HG02588 (cell line): Measurements from ENCODE around the gene PSAPL1.

Source experiments
- ATAC-seq: cut with Tn5 transposase; IDR thresholded peaks from one replicate; pipeline ENCODE4 v1.9.1; 2021; ENCODE audit warnings: mild to moderate bottlenecking, moderate library complexity; ENCODE audit not compliant: unreplicated experiment

PSAPL1 gene

DNA sequence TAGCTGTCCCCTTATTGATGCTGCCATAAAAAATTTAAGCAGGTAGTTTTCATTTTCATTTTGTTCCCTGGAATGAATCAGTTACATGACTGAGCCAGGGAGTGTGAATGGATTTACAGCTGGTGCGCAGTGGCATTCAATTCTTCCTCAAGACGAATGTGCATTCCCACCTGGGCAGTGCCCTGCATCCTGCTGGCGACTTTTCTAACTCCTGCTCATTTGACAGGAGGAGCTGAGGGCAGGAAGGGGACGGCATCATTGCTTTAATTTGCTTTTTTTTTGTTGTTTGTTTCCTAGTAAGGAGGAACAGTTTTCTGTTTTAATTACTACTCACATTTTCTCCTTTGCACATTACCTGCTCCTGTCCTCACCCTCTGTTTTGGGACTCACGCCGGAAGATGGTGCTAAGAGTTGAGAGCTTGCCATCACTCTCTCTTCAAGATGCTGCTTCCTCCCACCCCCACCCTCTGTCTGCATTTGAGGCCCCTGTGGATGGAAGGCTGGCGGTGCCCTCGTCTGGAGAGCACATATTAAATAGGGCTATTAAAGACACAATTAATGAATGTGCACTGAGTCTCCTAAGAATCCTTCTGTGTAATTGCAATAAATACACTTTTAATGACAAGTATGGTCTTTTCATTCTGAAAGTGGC lies 35.8 kb downstream of the PSAPL1 start:
- ATAC-seq, result no peak

DNA sequence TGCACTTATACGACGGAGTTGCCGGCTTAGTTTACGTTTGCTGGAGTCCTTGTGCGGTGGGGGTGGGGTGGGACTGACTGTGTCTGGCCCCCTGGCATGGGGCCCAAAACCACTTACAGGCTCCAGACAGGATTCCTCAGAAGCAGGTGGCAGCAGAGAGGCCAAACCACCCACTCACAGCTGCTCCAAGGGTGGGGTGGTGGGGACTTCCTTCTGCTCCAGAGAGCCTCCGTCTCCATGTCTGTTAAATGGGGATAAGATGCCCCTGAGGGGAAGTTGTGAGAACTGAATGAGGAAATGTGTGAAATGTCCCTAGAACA lies 36.7 kb downstream of the PSAPL1 start:
- no peak for ATAC-seq

DNA sequence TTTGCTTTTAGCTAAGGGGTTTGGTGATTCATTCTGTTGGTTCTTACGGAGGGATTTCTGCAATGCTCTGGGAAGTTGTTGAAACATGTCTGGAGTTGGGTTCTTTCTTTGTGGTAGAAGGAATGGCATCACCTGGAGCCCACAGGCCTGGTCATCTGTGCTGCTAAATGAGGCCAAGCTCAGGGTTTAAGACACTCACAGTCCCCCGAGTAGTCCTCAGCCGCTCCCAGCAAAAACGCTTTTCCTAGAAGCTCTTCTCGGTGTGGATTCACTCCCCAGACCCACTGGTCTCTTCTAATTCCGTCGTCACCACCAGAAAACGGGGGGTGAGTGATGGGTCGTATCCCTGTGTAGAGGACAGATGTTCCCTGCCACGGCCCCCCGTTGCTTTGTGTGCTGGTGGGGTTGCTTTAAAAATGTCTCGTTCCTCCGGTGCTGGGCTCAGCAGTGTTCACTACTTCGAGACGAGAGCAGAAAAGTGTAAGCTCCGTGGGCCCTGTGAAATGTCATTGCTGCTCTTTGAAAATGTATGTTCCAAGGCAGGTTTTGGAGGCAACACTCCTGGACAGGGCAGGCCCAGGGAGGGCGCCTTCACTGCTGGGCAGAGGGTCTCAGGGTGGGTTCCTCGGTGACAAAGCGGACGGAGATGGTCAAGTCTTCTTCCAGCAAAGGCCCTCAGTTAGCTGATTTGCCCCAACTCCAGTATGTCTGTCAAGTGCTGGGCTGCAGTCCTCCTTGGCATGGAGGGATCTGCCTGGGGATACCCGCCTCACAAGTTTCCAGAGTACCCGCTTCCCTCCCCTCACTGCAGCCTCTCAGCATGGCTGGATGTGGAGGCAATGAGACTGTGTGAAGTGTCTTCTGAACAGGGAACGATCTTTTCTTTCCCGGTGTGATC lies 37.3 kb downstream of the PSAPL1 start:
- no peak for ATAC-seq

GRCh38 chr4:7396186-7396910 lies 38.4 kb downstream of the PSAPL1 start:
- ATAC-seq, result no peak

GRCh38 chr4:7395645-7396044 lies 39.1 kb downstream of the PSAPL1 start:
- no peak for ATAC-seq

DNA sequence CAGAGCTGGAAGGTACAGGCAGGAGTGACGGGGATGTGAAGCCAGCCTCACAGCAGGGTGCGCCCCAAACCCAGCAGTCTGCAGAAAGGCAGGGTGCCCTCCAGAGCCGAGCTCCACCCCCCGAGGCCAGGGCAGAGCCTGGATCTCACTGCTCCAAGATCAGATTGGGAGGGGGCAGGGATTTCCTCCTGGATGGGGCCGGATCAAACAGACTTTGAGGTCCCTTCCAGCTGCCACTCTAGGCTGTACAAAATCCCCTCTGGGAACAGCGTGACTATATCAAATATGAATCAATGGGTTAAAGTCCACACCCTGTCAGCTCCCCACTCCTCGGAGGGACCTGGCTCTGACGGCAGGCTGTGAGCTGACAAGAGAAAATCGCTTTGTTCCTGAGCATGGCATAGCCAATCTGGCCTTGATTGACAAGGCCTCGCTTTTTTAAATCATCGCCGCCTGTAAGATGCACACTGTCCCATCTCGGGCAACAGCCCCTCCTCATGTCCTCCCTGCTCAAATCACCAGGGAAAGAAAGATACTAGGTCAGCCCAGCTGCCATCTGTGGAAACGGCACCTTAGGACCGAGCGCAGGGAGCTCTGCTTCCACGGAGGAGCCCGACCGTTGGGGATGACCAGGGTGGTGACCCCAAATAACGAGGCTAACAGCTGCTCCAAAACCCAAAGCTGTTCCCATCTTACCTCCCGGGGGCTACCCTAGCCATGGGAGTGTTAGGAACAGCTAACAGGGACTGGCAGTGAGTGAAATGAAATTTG lies 39.9 kb downstream of the PSAPL1 start:
- no peak for ATAC-seq

GRCh38 chr4:7393601-7394575 lies 40.8 kb downstream of the PSAPL1 start:
- no peak for ATAC-seq

- no peak for ATAC-seq
Measured at GRCh38 chr4:7392438-7393421, 42.0 kb downstream of the PSAPL1 start.

DNA sequence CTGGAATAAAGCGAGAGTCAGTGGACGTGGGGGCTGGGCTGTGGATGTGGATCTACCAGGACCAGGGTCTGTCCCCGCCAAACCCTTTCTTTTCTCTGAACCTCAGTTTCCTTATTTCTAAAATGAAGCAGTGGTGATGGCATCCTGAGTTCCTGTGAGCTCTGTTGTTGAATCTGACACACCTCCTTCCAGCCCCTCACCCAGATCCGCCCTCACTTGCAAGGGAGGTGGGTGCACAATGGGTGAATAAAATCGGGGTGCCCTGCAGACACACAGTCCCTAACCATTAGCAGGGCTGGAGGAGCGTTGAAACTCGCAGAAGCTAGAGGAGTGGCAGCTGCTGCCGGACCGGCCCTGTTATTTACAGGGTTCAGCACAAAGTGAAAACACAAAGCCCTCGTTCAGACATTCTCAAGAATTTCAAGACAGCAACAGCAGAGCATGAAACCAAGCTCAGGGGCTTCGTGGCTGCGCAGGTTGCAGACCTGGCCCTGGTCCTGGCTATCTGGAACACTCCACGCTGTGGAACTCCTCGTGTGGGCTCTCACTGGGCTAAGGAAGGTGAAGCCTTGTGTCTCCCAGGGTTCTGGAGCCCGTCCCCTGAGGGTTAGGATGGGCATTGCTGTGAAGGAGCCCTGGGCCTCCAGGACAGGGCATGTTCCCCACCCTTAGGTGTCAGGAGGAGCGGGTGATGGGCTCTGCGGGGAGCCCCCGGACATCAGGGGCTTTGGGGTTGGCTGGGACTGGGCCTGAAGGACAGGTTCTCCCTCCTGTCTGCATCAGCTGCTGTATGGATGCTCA lies 42.9 kb downstream of the PSAPL1 start:
- no peak for ATAC-seq

GRCh38 chr4:7390906-7391636 lies 43.7 kb downstream of the PSAPL1 start:
- no peak for ATAC-seq

GRCh38 chr4:7390336-7390735 lies 44.4 kb downstream of the PSAPL1 start:
- no peak for ATAC-seq

DNA sequence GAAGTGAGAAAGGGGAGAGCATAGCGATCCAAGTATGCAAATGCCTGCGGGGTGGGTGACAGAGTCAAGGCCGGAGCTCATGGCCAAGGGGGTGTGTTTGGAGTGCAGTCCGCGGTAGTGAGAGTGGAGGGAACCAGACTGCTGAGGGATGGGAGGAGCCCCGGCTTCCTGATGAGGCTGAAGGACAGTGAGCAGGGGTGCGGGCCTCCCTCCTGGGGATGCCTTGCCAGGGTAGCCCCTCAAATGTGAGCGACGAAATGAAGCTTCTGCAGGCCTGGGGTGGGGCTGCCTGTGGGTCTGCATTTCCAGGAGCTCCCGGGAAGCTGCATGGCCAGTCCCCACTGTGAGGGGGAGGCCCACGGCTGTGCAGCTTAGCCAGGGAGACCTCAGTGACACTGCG lies 45.0 kb downstream of the PSAPL1 start:
- no peak for ATAC-seq

GRCh38 chr4:7389101-7389701 lies 45.5 kb downstream of the PSAPL1 start:
- no peak for ATAC-seq

DNA sequence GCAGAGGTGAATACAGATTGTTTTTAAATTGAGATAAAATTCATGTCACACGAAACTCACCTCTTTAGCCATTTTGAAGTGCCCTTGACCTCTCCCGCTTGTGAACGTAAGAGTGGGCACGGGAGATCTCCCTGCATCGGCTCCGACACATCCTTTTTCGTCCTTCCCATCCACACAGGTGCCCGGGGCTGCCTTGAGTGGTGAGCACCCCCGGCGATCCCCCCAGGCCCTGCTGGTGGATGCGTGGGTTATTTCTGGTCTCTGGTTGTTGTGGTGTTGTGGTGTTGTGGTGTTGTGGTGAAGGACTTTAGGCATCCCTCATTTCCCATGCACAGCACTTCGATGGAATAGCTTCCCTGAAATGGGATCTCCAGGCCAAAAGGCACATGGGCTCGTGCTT lies 46.1 kb downstream of the PSAPL1 start:
- ATAC-seq, result no peak

- no peak for ATAC-seq
Measured at GRCh38 chr4:7387925-7388324, 46.8 kb downstream of the PSAPL1 start.

DNA sequence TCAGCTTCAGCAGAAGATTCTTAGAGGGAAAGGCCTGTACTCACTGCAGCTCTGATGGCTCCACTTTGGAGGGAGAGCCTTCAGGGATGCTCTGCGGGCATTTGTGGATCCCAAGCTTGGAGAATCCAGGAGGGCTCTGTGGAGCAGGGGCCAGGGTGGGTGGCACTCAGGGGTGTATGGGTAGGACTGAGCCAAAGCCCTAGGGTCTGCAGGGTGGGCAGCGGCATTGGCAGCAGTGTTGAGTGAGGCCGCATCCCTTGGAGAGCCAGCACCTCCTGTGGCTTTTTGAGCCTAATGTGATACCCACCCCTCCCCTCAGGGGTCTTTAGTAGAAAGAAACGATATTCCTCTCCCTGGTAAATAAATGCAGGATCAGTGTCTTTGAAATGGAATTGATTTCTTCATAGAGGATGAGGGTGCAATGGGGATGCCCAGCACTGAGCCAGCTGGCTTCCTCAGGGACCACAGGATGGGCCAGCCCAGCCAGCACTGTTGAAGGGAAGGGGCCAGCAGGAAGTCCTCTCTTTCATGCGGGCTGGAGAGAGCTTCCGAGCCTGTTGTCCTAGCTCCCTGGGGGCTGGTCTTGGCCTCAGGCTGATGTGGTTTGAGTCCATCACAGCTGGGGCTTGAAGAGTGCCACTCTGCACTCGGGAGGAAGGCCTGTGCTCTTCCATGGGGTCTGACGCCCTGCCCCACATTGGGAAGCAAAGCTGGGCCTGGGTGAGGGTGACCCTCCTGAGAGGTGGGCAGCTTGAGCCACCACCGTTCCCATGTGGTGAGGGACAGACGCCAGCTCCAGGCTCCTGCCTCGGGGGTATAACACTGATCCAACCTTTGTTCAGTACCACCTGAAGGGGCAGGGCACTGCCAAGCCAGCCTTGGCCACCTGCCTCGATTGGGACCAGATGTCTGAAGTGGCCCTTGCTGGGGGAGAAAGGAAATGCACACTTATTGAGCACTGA lies 49.5 kb downstream of the PSAPL1 start:
- no peak for ATAC-seq
